Kidney epithelial cell (primary cell): ENCODE results near the gene NHSL2. TPM values are rescaled to one million over a fixed set of nuclear protein-coding genes. Genes with fewer than 3 reads are reported as not detected.
"Not testable (repeated sequence)": the region's sequence is repeated elsewhere in the genome, so short reads cannot be mapped to it uniquely, and the experiment has no call there.

Experiments
- DNase-seq: peaks from one replicate; pipeline ENCODE4 v3.0.0-alpha.2; 2010; ENCODE audit warnings: low read depth
- H3K27me3 ChIP-seq: 2 replicates; pipeline ENCODE4 v1.6.0; 2011; ENCODE audit warnings: low read length; ENCODE audit not compliant: control insufficient read depth, insufficient read depth
- H3K36me3 ChIP-seq: 2 replicates; pipeline ENCODE4 v1.5.1; 2011; ENCODE audit warnings: low read length; ENCODE audit not compliant: control insufficient read depth, insufficient read depth
- H3K4me3 ChIP-seq: 2 replicates; pipeline ENCODE4 v1.5.1; 2011; ENCODE audit warnings: low read depth, mild to moderate bottlenecking, control low read depth, low read length
- total RNA-seq: library from RNA; depleted of rRNA; stranded (reverse); fragments of >200 nt; gene quantifications from 2 replicates; pipeline ENCODE4 v1.2.3, GENCODE V29; 2015
- TF ChIP-seq, protein P1 (sequence below): IDR thresholded peaks from 2 replicates; pipeline ENCODE4 v1.5.1; 2011; ENCODE audit warnings: mild to moderate bottlenecking, moderate library complexity, low read length, control low read depth, inconsistent platforms; ENCODE audit not compliant: insufficient read depth, poor library complexity, severe bottlenecking

Gene NHSL2
- total RNA-seq, 1 donor from 2014 or later, result 1.4 TPM

DNA sequence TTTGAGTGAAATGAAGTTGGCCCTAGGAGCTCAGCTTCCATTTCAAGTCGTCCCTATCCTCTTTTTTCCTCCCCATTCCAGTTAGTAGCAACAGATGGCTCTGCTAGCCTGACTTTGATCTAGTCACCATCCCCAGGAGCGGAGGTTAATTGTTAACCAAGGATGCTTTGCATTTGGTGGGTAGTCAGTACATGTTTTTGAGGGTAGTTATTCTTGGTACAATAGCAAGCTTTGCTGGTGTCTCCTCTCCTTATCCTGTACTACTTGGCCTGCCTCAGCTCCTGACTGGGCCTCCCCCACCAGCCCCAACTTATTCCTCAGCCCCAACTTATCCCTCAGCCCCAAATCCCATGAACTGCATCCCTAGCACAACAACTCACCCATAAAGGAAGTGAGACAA is 235.9 kb downstream of the NHSL2 start:
- no peaks in the 10 kb centered on the region for H3K36me3 ChIP-seq
- H3K4me3 ChIP-seq, result no peak overlapping the region
- H3K27me3 ChIP-seq, result no peaks in the 10 kb centered on the region
- no peak for DNase-seq
- TF ChIP-seq, protein P1, sequence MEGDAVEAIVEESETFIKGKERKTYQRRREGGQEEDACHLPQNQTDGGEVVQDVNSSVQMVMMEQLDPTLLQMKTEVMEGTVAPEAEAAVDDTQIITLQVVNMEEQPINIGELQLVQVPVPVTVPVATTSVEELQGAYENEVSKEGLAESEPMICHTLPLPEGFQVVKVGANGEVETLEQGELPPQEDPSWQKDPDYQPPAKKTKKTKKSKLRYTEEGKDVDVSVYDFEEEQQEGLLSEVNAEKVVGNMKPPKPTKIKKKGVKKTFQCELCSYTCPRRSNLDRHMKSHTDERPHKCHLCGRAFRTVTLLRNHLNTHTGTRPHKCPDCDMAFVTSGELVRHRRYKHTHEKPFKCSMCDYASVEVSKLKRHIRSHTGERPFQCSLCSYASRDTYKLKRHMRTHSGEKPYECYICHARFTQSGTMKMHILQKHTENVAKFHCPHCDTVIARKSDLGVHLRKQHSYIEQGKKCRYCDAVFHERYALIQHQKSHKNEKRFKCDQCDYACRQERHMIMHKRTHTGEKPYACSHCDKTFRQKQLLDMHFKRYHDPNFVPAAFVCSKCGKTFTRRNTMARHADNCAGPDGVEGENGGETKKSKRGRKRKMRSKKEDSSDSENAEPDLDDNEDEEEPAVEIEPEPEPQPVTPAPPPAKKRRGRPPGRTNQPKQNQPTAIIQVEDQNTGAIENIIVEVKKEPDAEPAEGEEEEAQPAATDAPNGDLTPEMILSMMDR, result no peak

DNA sequence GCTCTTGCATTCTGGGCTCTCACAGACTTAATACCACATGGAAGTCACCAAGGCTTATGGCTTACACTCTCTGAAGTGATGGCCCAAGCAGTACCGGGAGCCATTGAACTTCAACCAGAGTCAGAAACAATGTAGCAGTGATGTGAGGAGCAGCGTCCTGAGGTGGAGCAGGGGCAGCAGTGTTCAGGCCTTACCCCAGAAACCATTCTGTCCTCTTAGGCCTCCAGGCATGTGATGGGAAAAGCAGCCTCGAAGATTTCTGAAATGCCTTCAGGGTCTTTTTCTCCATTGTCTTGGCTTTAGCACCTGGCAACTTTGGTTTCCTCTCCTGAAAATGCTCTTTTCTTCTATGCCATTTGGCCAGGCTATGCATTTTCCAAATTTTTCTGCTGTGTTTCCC is 248.1 kb downstream of the NHSL2 start:
- peaks cover 2% of the 10 kb centered on the region for H3K27me3 ChIP-seq
- no peak for DNase-seq
- H3K36me3 ChIP-seq, result no peaks in the 10 kb centered on the region
- TF ChIP-seq, protein P1, result no peak
- no peak overlapping the region for H3K4me3 ChIP-seq

DNA sequence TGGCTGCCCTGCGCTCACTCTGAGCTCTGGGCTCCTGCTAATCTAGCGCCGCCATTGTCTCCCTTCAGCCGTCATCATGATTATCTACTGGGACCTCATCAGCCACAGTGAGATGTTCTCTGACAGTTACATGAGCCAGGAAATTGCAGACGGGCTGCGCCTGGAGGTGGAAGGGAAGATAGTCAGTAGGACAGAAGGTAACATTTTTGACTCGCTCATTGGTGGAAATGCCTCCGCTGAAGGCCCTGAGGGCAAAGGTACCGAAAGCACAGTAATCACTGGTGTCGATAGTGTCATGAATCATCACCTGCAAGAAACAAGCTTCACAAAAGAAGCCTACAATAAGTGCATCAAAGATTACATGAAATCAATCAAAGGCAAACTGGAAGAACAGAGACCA is 249.1 kb downstream of the NHSL2 start:
- TF ChIP-seq, protein P1, result no peak
- Histone ChIP-seq H3K4me3 (no peak overlapping the region), H3K27me3 (peaks cover 2% of the 10 kb centered on the region), H3K36me3 (no peaks in the 10 kb centered on the region)
- DNase-seq, result no peak

DNA sequence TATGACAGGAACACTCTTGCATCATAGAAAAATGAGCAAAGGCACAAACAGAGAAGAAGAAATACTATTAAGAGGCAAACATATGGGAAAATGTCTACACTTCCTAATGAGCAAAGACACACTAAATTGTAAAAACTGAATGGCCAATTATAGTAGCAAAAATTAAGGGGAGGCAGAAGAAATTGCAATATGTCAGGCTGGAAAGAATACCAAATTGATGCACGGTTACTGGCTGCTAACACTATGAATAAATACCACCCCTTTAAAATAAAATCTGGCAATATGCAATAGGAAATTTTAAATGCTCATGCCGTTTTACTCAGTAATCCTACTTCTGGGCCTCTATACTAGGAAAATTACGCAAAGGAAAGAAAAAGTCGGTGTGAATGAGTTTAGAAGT is 254.9 kb downstream of the NHSL2 start:
- no peak for DNase-seq
- H3K27me3 ChIP-seq, result no peaks in the 10 kb centered on the region
- TF ChIP-seq, protein P1, result no peak
- no peaks in the 10 kb centered on the region for H3K36me3 ChIP-seq
- no peak overlapping the region for H3K4me3 ChIP-seq

DNA sequence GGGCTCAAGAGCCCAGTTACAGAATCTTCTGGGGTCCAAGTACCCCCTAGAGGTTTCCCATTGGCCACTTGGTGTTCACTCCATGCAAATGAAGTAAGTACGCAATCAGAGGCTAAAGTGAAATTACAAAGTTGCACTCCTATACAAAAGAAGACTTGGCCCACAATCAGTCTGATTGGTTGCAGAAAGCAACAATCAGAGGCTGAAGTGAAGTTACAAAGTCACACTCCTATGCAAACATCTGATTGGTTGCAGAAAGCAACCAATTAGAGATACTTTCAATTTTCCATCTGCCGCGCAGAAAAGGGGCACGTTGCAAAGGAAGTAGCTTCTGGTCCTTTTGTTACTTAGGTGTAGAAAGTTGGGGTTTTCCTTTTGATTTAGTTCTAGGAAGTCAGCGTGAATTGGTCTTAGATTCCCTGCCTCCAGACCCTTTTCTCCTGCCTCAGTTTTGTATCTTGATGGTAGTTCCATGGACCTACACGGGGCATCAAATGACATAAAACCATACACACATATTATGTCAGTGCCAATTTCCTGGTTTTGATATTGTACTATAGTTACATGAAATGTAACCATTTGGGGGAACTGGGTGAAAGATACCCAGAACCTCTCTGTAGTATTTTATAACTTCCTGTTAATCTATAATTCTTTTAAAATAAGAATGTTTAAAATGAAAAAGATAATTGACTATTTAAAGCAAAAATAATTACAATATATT is 258.5 kb downstream of the NHSL2 start:
- Histone ChIP-seq H3K4me3 (no peak overlapping the region), H3K27me3 (no peaks in the 10 kb centered on the region), H3K36me3 (no peaks in the 10 kb centered on the region)
- TF ChIP-seq, protein P1, result no peak
- no peak for DNase-seq

DNA sequence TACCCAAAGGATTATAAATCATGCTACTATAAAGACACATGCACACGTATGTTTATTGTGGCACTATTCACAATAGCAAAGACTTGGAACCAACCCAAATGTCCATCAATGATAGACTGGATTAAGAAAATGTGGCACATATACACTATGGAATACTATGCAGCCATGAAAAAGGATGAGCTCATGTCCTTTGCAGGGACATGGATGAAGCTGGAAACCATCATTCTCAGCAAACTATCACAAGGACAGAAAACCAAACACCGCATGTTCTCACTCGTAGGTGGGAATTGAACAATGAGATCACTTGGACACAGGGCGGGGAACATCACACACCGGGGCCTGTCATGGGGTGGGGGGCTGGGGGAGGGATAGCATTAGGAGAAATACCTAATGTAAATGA is 265.6 kb downstream of the NHSL2 start:
- not testable (repeated sequence) for DNase-seq, H3K4me3 ChIP-seq, H3K27me3 ChIP-seq

More for the DNA sequence above, 265.6 kb downstream of the NHSL2 start:
- H3K36me3 ChIP-seq, result not testable (repeated sequence)
